Measurements from ENCODE around the gene HSF4. TPM values are rescaled to one million over a fixed set of nuclear protein-coding genes. Genes with fewer than 3 reads are reported as not detected.

The HSF4 gene
- polyA plus RNA-seq, 1 donor, result 8.2 TPM

DNA sequence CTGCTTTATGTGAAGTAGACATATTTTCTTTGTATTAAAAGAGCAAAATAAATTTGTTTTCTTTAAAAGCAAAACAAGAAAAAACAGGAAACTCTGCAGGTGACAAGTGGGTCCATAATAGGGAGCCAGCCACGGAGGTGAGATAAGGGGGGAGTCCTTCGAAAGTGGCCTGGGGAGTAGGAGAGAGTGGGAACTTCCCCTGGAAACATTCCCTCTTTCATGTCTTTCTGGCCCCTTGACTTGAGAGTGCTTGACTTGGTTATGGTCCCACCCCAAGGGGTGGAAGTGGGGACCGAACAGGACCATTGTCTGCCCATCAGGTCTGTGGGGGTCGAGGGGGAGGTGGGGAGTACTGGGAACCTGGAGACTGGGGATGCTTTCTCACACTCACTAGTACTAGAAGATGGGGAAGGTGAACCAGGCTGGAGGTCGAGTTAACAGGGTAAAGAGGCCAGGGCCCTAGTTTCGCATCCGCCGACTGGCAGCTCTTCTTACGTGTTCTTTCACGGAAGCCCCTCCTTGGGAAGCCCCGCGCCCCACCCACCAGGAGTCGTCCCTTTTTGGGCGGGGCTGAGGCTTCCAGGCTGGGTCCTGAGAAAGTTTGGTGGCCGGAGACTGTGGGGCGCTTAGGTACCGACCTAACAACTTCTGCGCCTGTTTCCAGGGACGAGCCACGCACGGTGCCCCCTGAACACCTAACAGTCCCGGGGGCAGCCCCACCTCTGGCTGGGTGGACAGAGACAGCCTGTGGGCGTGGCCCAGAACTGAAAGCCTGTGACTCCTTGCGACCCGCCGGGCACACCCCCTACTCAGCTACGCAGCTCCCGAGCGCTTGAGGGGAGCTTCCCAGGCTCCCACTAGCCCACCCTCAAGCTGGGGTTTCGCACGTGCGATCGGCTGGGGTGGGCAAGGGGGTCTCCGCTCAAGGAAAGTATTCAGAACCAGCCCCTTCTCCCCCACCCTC is 5.6 kb upstream of the HSF4 start:
- Histone ChIP-seq H3K27ac (ENCODE audit: low read length) (peak overlapping the region; percentile 16), H3K9me3 (ENCODE audit: control insufficient read depth, low read depth, low read length) (peaks cover 17% of the 10 kb centered on the region), H3K4me1 (ENCODE audit: control insufficient read depth, insufficient read depth, low read length) (peaks cover 39% of the 10 kb centered on the region), H3K4me3 (ENCODE audit: low read length) (peak overlapping the region; percentile 98), H3K27me3 (ENCODE audit: control insufficient read depth, insufficient read depth, low read length) (peaks cover 84% of the 10 kb centered on the region), H3K36me3 (ENCODE audit: control insufficient read depth, insufficient read depth, low read length) (no peaks in the 10 kb centered on the region)
- no CpG with 5 or more reads among the region's 34 CpGs for WGBS (ENCODE audit: insufficient coverage, low lambda C conversion rate)
- peak in 1 of 2 donors; percentile 65 for DNase-seq

DNA sequence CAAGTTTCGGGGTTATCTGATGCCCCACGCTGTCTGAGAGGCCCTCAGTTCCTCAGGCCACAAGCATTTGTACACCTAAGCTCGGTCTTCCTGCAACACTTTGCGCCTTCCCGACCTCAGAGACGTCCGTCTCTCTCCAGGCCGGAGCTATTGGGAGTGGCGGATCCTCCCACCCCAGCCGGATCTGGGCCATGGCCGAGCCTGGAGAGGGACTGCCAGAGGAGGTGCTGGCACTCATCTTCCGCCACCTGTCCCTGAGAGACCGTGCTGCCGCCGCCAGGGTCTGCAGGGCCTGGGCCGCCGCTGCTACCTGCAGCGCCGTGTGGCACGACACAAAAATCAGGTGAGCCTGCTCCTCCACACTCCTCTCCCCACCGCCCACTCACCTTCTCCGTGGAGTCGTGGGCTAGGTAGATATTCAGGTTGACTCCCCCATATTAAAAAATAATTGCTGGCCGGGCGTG is 2.9 kb upstream of the HSF4 start:
- DNase-seq, result no peak
- H3K36me3 ChIP-seq (ENCODE audit: control insufficient read depth, insufficient read depth, low read length), result no peaks in the 10 kb centered on the region
- no CpG with 5 or more reads among the region's 25 CpGs for WGBS (ENCODE audit: insufficient coverage, low lambda C conversion rate)
- H3K4me1 ChIP-seq (ENCODE audit: control insufficient read depth, insufficient read depth, low read length), result peaks cover 45% of the 10 kb centered on the region
- H3K9me3 ChIP-seq (ENCODE audit: control insufficient read depth, low read depth, low read length), result peaks cover 23% of the 10 kb centered on the region
- no peak overlapping the region for H3K27ac ChIP-seq (ENCODE audit: low read length)
- peaks cover 84% of the 10 kb centered on the region for H3K27me3 ChIP-seq (ENCODE audit: control insufficient read depth, insufficient read depth, low read length)
- no peak overlapping the region for H3K4me3 ChIP-seq (ENCODE audit: low read length)

DNA sequence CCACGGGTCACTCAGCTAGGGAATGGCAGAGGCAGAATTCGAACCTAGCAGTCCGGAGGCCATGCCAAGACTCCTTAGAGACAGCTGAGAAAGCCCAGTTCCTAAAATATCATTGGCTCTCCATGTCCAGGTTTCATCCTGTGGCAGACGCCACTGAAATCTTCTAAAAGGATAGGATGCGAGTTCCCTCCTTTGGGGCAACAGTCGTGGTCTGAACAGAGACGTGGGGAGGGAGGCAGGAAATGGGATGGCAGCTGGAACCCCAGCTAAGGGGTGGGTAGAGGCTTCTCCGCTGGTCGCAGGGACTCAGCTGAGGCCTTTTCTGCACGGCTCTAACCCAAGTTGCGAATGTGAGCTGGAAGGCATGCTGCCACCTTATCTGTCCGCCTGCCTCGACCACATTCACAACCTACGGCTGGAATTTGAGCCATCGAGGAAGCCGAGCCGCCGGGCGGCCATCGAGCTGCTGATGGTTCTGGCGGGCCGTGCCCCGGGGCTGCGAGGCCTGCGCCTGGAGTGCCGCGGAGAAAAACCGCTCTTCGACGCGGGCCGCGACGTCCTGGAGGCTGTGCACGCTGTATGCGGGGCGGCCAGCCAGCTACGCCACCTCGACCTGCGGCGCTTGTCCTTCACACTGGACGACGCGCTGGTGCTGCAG is 1.9 kb upstream of the HSF4 start:
- Histone ChIP-seq H3K4me3 (ENCODE audit: low read length) (no peak overlapping the region), H3K36me3 (ENCODE audit: control insufficient read depth, insufficient read depth, low read length) (no peaks in the 10 kb centered on the region), H3K4me1 (ENCODE audit: control insufficient read depth, insufficient read depth, low read length) (peaks cover 45% of the 10 kb centered on the region), H3K27me3 (ENCODE audit: control insufficient read depth, insufficient read depth, low read length) (peaks cover 85% of the 10 kb centered on the region), H3K27ac (ENCODE audit: low read length) (no peak overlapping the region), H3K9me3 (ENCODE audit: control insufficient read depth, low read depth, low read length) (peaks cover 23% of the 10 kb centered on the region)
- WGBS (ENCODE audit: insufficient coverage, low lambda C conversion rate), result no CpG with 5 or more reads among the region's 44 CpGs
- no peak for DNase-seq

DNA sequence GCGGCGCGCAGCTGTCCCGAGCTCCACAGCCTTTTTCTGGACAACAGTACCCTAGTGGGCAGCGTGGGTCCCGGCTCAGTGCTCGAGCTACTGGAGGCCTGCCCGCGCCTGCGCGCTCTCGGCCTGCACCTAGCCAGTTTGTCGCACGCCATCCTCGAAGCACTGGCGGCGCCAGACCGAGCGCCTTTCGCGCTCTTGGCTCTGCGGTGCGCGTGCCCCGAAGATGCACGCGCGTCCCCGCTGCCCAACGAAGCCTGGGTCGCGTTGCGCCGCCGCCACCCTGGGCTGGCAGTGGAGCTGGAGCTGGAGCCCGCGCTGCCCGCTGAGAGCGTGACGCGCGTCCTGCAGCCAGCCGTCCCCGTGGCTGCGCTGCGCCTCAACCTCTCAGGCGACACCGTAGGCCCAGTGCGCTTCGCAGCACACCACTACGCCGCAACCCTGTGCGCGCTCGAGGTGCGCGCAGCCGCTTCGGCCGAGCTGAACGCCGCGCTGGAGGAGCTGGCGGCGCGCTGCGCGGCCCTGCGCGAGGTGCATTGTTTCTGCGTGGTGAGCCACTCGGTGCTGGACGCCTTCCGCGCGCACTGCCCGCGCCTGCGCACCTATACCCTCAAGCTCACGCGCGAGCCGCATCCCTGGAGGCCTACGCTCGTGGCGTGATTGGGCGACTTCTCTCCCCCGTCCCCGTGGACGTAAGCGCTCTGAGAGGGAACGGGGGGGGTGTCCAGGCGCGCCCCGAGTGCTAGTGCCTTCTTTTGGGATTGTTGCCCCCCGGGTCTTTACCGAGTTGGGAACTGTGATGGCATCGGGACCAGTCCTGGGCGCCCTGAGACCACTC is 1.2 kb upstream of the HSF4 start:
- Histone ChIP-seq H3K4me3 (ENCODE audit: low read length) (peak overlapping the region; percentile 10), H3K27me3 (ENCODE audit: control insufficient read depth, insufficient read depth, low read length) (peaks cover 88% of the 10 kb centered on the region), H3K9me3 (ENCODE audit: control insufficient read depth, low read depth, low read length) (peaks cover 23% of the 10 kb centered on the region), H3K36me3 (ENCODE audit: control insufficient read depth, insufficient read depth, low read length) (no peaks in the 10 kb centered on the region), H3K4me1 (ENCODE audit: control insufficient read depth, insufficient read depth, low read length) (peaks cover 45% of the 10 kb centered on the region), H3K27ac (ENCODE audit: low read length) (no peak overlapping the region)
- DNase-seq, result peak in 1 of 2 donors; percentile 66
- whole genome bisulfite sequencing (ENCODE audit: insufficient coverage, low lambda C conversion rate), result no CpG with 5 or more reads among the region's 99 CpGs

DNA sequence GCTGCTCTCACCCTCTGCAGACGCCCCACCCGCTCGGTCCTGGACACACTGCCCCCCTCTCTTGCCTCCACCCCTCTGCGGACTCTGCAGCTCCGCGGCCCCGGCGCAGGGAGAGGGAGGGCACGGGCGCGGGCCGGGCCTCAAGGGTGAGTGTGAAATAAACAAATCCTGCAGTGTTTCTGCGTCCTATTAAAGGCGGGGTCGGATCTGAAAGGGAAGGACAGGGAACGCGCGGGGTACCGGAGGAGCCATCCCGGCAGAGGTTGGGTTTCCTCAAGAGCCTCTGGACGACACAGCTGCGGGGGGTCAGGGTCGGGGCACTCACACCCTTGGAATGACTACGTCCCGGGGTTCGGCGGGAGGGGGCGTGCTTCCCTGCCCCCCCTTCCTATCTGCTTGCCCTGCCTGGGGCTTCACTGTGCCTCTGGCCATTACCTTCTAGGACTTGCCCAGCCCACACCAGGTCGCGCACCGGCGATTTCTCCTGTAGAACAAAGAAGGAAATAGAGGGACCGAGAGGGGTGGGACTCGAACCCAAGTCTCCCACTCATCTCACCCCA is 466 bp upstream of the HSF4 start:
- no peak for DNase-seq
- H3K36me3 ChIP-seq (ENCODE audit: control insufficient read depth, insufficient read depth, low read length), result no peaks in the 10 kb centered on the region
- H3K4me1 ChIP-seq (ENCODE audit: control insufficient read depth, insufficient read depth, low read length), result peaks cover 43% of the 10 kb centered on the region
- peak overlapping the region; percentile 10 for H3K4me3 ChIP-seq (ENCODE audit: low read length)
- H3K9me3 ChIP-seq (ENCODE audit: control insufficient read depth, low read depth, low read length), result peaks cover 23% of the 10 kb centered on the region
- no CpG with 5 or more reads among the region's 34 CpGs for WGBS (ENCODE audit: insufficient coverage, low lambda C conversion rate)
- H3K27ac ChIP-seq (ENCODE audit: low read length), result no peak overlapping the region
- H3K27me3 ChIP-seq (ENCODE audit: control insufficient read depth, insufficient read depth, low read length), result peaks cover 91% of the 10 kb centered on the region

DNA sequence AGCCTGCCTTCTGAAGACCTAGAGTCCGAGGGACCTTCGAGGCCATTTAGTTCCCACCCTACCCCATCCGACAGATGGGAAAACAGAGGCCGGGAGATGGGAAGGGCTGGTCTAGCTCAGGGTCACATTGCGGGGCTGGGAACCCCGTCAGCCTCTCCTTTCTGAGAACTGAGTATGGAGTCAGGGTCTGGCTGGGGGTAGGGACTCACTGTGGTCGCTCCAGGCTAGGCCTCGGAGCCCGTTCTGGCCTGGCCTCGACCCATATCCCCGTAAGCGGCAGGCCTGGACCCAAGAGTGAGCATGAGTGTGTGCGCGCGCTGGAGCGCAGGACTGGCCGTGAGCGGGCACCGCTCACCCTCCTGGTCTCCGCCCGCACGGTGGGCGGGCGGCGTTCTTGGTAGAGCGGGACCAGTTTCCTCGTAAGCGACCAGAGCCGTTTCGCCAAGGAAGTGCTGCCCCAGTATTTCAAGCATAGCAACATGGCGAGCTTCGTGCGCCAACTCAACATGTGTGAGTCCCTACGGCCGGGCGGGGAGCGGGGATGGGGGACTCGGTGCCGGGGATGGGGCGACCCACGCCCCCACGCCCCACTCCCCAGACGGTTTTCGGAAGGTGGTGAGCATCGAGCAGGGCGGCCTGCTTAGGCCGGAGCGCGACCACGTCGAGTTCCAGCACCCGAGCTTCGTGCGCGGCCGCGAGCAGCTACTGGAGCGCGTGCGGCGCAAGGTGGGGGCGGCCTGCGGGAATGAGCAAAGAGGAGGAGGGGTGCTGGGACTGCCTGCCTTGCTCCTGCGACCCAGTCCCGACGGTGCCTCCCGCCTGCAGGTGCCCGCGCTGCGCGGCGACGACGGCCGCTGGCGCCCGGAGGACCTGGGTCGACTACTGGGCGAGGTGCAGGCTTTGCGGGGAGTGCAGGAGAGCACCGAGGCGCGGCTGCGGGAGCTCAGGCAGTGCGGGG is 855 bp downstream of the HSF4 start:
- WGBS (ENCODE audit: insufficient coverage, low lambda C conversion rate), result no CpG with 5 or more reads among the region's 85 CpGs
- peak in 1 of 2 donors; percentile 46 for DNase-seq
- H3K4me1 ChIP-seq (ENCODE audit: control insufficient read depth, insufficient read depth, low read length), result peaks cover 51% of the 10 kb centered on the region
- no peaks in the 10 kb centered on the region for H3K36me3 ChIP-seq (ENCODE audit: control insufficient read depth, insufficient read depth, low read length)
- H3K9me3 ChIP-seq (ENCODE audit: control insufficient read depth, low read depth, low read length), result peaks cover 23% of the 10 kb centered on the region
- H3K27me3 ChIP-seq (ENCODE audit: control insufficient read depth, insufficient read depth, low read length), result peaks cover 94% of the 10 kb centered on the region
- H3K4me3 ChIP-seq (ENCODE audit: low read length), result no peak overlapping the region
- no peak overlapping the region for H3K27ac ChIP-seq (ENCODE audit: low read length)

DNA sequence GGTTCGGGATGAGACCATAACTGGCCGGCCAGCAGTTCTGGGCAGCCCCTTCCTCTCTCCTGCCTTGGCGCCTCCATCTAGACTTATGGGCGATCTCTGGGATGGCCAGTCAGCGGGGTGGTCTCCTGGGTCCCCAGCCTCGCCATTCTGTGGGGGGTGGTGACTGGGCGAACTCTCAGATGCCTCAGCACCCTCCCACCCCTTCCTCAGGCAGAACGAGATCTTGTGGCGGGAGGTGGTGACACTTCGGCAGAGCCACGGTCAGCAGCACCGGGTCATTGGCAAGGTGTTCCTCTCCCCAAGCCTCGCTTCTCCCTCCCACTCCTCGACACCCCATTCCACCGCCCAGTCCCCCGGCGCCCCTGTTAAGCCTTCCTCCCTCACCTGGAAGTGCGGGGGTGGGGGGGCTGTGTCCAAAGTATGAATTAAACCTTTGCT is 1.6 kb downstream of the HSF4 start:
- no peak overlapping the region for H3K4me3 ChIP-seq (ENCODE audit: low read length)
- H3K4me1 ChIP-seq (ENCODE audit: control insufficient read depth, insufficient read depth, low read length), result peaks cover 49% of the 10 kb centered on the region
- peaks cover 23% of the 10 kb centered on the region for H3K9me3 ChIP-seq (ENCODE audit: control insufficient read depth, low read depth, low read length)
- peaks cover 97% of the 10 kb centered on the region for H3K27me3 ChIP-seq (ENCODE audit: control insufficient read depth, insufficient read depth, low read length)
- no peak for DNase-seq
- WGBS (ENCODE audit: insufficient coverage, low lambda C conversion rate), result no CpG with 5 or more reads among the region's 18 CpGs
- no peak overlapping the region for H3K27ac ChIP-seq (ENCODE audit: low read length)
- H3K36me3 ChIP-seq (ENCODE audit: control insufficient read depth, insufficient read depth, low read length), result no peaks in the 10 kb centered on the region

DNA sequence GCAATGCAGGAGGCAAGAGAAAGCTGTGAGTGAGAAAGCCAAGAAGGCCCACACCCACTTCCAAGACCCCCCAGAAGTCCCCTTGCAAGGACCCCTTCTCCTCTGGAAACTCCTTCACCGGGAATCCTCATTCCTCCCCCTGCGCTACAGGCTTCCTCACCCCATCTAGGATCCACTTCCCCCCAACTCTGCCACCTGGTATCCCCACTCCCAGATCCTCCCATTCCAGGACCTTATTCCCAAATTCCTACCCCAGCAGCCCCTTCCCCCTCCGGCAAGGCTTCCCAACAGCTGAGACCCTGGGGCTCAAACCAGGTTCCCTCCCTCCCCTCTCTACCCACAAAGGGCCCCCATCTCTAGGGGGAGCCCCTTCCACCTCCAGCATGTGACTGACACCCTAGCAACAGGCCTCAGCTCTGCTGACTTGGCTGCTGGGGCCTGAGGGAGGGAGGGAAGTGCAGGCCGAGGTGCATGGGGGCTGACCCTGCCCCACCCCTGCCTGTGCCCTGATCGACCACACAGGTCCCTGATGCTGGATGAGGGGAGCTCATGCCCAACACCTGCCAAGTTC is 2.1 kb downstream of the HSF4 start:
- H3K9me3 ChIP-seq (ENCODE audit: control insufficient read depth, low read depth, low read length), result peaks cover 21% of the 10 kb centered on the region
- peaks cover 97% of the 10 kb centered on the region for H3K27me3 ChIP-seq (ENCODE audit: control insufficient read depth, insufficient read depth, low read length)
- WGBS (ENCODE audit: insufficient coverage, low lambda C conversion rate), result 33% methylated on average over 1 of the region's 5 CpGs
- H3K4me3 ChIP-seq (ENCODE audit: low read length), result no peak overlapping the region
- H3K4me1 ChIP-seq (ENCODE audit: control insufficient read depth, insufficient read depth, low read length), result peaks cover 43% of the 10 kb centered on the region
- no peak overlapping the region for H3K27ac ChIP-seq (ENCODE audit: low read length)
- DNase-seq, result peak in 1 of 2 donors; percentile 36
- no peaks in the 10 kb centered on the region for H3K36me3 ChIP-seq (ENCODE audit: control insufficient read depth, insufficient read depth, low read length)

DNA sequence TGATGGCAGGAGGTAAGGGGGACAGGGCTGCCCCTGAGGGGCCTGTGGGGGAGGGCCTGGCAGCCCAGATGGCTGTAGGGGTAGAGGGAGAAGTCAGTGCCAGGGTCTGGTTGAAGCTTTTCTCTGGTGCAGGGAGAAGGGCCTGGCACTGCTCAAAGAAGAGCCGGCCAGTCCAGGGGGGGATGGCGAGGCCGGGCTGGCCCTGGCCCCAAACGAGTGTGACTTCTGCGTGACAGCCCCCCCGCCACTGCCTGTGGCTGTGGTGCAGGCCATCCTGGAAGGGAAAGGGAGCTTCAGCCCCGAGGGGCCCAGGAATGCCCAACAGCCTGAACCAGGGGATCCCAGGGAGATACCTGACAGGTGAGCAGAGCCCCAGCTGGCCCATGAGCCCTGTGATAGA is 3.0 kb downstream of the HSF4 start:
- no peak for DNase-seq
- H3K27me3 ChIP-seq (ENCODE audit: control insufficient read depth, insufficient read depth, low read length), result peaks cover 97% of the 10 kb centered on the region
- no peaks in the 10 kb centered on the region for H3K36me3 ChIP-seq (ENCODE audit: control insufficient read depth, insufficient read depth, low read length)
- H3K4me1 ChIP-seq (ENCODE audit: control insufficient read depth, insufficient read depth, low read length), result peaks cover 41% of the 10 kb centered on the region
- H3K4me3 ChIP-seq (ENCODE audit: low read length), result no peak overlapping the region
- peaks cover 19% of the 10 kb centered on the region for H3K9me3 ChIP-seq (ENCODE audit: control insufficient read depth, low read depth, low read length)
- WGBS (ENCODE audit: insufficient coverage, low lambda C conversion rate), result no CpG with 5 or more reads among the region's 7 CpGs
- H3K27ac ChIP-seq (ENCODE audit: low read length), result no peak overlapping the region
